Stimulated activated CD8-positive, alpha-beta memory T cell treated with anti-CD3 and anti-CD28 coated beads, Interleukin-7, amount 100 ng/mL, for 1 hour (primary cell): Measurements from ENCODE around the gene PLXNB3.
A peak's percentile ranks its signal among the peaks of the same experiment; 100 is the strongest.

ENCODE experiments used
- DNase-seq, 2 donors: peaks; one replicate each; pipeline ENCODE4 v3.0.0-alpha.2; 2020; ENCODE audit warnings: low read depth in 2 of 2

Gene PLXNB3

DNA sequence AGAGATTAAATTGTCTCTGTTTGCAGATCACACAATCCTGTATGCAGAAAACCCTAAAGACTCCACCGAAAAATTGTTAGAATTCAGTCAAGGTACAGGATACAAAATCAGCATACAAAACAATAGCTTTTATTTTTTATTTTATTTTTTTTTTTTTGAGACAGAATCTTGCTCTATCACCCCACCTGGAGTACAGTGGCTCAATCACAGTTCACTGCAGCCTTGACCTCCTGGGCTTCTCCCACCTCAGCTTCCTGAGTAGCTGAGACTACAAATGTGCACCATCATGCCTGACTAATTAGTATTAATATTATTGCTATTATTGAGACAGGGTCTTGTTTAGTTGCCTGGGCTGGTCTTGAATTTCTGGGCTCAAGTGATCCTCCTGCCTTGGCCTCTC lies 8.9 kb upstream of the PLXNB3 start:
- DNase-seq: no peak

GRCh38 chrX:153761863-153762262 lies 2.2 kb upstream of the PLXNB3 start:
- DNase-seq: no peak

DNA sequence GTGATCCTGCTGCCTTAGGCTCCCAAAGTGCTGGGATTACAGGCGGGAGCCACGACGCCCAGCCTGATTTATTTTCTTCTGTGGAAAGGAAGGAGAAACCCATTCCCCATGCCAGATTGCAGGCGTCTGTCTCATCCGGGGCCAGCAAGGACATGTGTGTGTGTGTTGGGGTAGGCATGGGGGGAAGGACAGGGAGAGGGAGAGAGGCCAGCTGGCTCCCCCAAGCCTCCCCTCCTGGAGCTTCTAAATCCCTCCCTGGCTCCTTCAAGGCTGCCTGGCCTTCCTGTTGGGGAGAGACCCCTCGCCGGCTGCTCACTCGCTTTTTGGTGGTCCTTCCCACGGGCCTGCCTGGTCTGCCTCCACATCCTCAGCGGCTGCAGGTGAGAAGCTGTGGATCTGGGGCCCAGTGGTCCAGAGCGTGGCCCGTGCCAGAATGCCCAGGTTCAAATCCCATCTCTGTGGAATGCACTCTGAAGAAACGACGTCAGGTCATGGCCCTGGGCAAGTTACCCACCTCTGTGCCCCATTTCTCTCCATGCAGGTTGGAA lies 1.3 kb upstream of the PLXNB3 start:
- DNase-seq: no peak

GRCh38 chrX:153763298-153763932 lies 634 bp upstream of the PLXNB3 start:
- no peak for DNase-seq

DNA sequence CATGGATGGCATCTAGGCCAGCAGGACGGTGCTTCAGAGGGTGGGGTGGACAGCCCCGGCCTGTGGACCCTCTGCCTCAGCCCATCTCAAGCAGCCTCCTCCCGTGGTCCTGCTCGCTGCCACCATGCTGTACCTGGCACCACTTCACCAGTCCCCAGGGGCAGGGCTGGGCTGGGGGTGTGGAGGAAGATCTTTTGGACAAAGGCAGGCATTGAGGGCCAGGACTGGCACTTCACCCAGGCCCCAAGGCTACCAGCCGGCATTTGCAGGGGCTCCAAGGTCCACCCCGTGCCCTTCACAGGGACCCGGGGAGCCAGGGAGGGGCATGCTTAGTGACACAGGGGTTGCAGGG lies 713 bp downstream of the PLXNB3 start:
- no peak for DNase-seq

- DNase-seq: no peak
These were observed 1.4 kb downstream of the PLXNB3 start for GRCh38 chrX:153765138-153766079.

DNA sequence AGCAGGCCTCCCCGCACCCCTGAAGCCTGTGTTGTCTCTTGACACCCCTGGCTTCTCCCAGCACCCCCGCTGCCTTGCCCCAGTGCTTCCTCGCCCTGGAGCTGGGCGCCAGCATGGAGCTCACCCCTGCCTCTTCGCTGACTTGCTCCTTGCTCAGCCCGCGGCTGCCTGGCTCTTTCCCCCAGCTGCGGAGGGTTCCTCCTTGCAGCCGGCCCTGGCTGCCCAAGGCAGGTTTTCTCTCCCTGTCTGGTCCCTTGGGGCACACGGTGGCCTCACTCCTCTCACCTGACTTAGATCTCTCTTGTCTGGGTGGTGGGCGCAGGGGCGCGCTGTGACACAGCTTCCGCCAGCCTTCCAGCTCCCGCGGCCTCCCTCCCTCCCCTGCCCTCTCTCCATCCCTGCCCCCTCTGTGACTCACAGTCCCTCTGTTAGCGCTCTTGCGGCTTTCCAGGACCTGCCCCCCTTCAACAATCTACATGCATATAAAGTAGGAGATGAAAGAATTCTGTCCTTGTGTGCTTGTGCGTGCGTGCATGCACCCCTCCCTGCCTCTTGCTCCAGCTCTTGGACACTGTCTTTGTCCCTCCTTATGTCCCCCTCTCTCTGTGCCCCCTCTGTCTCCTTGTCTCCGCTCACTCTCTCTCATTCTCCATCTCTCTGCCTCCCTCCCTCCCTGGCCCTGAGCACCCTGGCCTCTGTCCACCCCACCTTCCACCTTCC lies 2.2 kb downstream of the PLXNB3 start:
- DNase-seq: peak in 1 of 2 donors; percentile 13

GRCh38 chrX:153766871-153767673 lies 3.0 kb downstream of the PLXNB3 start:
- no peak for DNase-seq

DNA sequence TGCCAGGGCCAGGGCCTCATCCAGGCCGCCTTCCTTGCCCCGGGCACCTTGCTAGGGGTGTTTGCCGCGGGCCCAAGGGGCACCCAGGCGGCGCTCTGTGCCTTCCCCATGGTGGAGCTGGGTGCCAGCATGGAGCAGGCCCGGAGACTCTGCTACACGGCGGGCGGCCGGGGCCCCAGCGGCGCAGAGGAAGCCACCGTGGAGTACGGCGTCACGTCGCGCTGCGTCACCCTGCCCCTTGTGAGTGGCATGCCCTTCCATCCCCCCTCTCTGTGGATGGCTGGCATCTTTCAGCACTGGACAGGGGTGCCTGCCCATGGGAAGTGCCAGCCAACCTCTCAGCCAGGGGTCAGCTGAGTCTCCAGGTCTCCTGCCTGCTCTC lies 3.6 kb downstream of the PLXNB3 start:
- no peak for DNase-seq

GRCh38 chrX:153768311-153769157 lies 4.5 kb downstream of the PLXNB3 start:
- DNase-seq: no peak

DNA sequence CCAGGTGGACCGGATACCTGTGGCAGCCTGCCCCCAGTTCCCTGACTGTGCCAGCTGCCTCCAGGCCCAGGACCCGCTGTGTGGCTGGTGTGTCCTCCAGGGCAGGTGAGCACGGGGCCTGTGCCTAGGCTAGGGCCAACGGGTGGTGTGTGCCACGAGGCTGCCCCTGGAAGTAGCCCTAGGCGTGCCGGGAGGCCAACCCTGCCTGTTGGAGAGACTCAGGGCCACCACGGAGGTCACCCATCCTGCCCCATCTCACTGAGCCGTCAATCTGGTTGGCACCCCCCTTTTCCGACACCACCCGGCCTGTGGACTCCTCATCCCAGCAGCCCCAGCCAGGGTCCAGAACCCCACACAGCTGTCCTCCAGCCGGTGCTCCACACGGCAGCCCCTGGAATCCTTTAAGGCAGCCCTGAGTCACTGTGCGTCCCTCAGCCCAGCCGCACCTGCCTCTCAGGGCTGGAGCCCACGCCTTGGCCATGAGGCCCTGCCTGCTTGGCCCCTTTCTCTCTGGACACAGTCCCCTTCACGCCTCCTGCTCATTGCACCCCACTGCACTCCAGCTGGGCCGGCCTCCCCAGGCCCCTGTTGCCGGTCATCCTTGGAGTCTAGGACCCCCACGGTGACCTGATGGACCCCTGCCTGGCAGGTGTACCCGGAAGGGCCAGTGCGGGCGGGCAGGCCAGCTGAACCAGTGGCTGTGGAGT lies 5.3 kb downstream of the PLXNB3 start:
- no peak for DNase-seq

- DNase-seq: no peak
These were observed 6.0 kb downstream of the PLXNB3 start for GRCh38 chrX:153769865-153770600.

GRCh38 chrX:153770601-153771414 lies 6.8 kb downstream of the PLXNB3 start:
- no peak for DNase-seq

GRCh38 chrX:153771415-153772315 lies 7.6 kb downstream of the PLXNB3 start:
- no peak for DNase-seq

GRCh38 chrX:153772316-153773217 lies 8.5 kb downstream of the PLXNB3 start:
- DNase-seq: no peak

- DNase-seq: no peak
These were observed 9.2 kb downstream of the PLXNB3 start for GRCh38 chrX:153773218-153773611.
